HG03066 (cell line): ENCODE measurements around the gene RFESD.
"Not testable (repeated sequence)": the region's sequence is repeated elsewhere in the genome, so short reads cannot be mapped to it uniquely, and the experiment has no call there.

ENCODE experiments used
- ATAC-seq: cut with Tn5 transposase; IDR thresholded peaks from one replicate; pipeline ENCODE4 v1.9.1; 2021; ENCODE audit warnings: low read depth; ENCODE audit not compliant: unreplicated experiment

The RFESD gene

DNA sequence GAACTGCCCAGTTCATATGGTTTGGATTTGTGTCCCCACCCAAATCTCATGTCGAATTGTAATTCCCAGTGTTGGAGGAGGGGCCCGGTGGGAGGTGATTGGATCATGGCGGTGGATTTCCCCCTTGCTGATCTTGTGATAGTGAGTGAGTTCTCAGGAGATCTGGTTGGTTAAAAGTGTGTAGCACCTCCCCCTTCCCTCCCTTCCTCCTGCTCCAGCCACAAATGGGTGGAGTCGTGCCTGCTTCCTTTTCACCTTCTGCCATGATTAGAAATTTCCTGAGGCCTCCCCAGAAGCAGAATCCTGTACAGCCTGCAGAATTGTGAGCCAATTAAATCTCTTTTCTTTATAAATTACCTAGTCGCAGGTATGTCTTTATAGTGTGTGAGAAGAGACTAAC is 59.6 kb downstream of the RFESD start:
- not testable (repeated sequence) for ATAC-seq

- no peak for ATAC-seq
Measured at GRCh38 chr5:95707055-95707454, 60.5 kb downstream of the RFESD start.
